DMS 273 treated with DMSO at 0.1 percent for 48 hours (cell line): ENCODE results near the gene PRDM16.
"Not testable (repeated sequence)": the region's sequence is repeated elsewhere in the genome, so short reads cannot be mapped to it uniquely, and the experiment has no call there.

Source experiments
- DNase-seq: peaks from one replicate; lab custom pipeline; 2025; lab: John Stamatoyannopoulos, UW

The PRDM16 gene

GRCh38 chr1:3227893-3228292 is 158.9 kb downstream of the PRDM16 start:
- no peak for DNase-seq

- no peak for DNase-seq
These were observed 160.2 kb downstream of the PRDM16 start for GRCh38 chr1:3229081-3229725.

GRCh38 chr1:3230553-3230952 is 161.6 kb downstream of the PRDM16 start:
- no peak for DNase-seq

GRCh38 chr1:3231245-3231644 is 162.2 kb downstream of the PRDM16 start:
- no peak for DNase-seq

- DNase-seq, result no peak
These were observed 162.8 kb downstream of the PRDM16 start for GRCh38 chr1:3231826-3232225.

- no peak for DNase-seq
These were observed 164.0 kb downstream of the PRDM16 start for GRCh38 chr1:3233031-3233430.

- DNase-seq, result no peak
These were observed 164.5 kb downstream of the PRDM16 start for GRCh38 chr1:3233551-3233950.

- DNase-seq, result no peak
These were observed 165.3 kb downstream of the PRDM16 start for GRCh38 chr1:3234281-3234680.

GRCh38 chr1:3234956-3235355 is 166.0 kb downstream of the PRDM16 start:
- no peak for DNase-seq

GRCh38 chr1:3235496-3235895 is 166.5 kb downstream of the PRDM16 start:
- DNase-seq, result no peak

- no peak for DNase-seq
These were observed 167.4 kb downstream of the PRDM16 start for GRCh38 chr1:3236361-3236760.

GRCh38 chr1:3236955-3237354 is 168.0 kb downstream of the PRDM16 start:
- DNase-seq, result no peak

- DNase-seq, result no peak
These were observed 168.6 kb downstream of the PRDM16 start for GRCh38 chr1:3237570-3237969.

- DNase-seq, result no peak
These were observed 169.1 kb downstream of the PRDM16 start for GRCh38 chr1:3237994-3238702.

GRCh38 chr1:3238703-3239278 is 169.8 kb downstream of the PRDM16 start:
- DNase-seq, result no peak

GRCh38 chr1:3239991-3240390 is 171.0 kb downstream of the PRDM16 start:
- DNase-seq, result not testable (repeated sequence)

GRCh38 chr1:3240524-3241235 is 171.7 kb downstream of the PRDM16 start:
- DNase-seq, result no peak

- no peak for DNase-seq
These were observed 172.2 kb downstream of the PRDM16 start for GRCh38 chr1:3241236-3241550.

- no peak for DNase-seq
These were observed 172.8 kb downstream of the PRDM16 start for GRCh38 chr1:3241673-3242407.

- DNase-seq, result no peak
These were observed 173.6 kb downstream of the PRDM16 start for GRCh38 chr1:3242408-3243260.

GRCh38 chr1:3243304-3243703 is 174.3 kb downstream of the PRDM16 start:
- DNase-seq, result no peak
